ENCODE results near the gene RANGRF. TPM values are rescaled to one million over a fixed set of nuclear protein-coding genes. Genes with fewer than 3 reads are reported as not detected.

Gene RANGRF
- polyA plus RNA-seq, 10 donors: 17.3 to 23.4 (median 20.8) TPM

DNA sequence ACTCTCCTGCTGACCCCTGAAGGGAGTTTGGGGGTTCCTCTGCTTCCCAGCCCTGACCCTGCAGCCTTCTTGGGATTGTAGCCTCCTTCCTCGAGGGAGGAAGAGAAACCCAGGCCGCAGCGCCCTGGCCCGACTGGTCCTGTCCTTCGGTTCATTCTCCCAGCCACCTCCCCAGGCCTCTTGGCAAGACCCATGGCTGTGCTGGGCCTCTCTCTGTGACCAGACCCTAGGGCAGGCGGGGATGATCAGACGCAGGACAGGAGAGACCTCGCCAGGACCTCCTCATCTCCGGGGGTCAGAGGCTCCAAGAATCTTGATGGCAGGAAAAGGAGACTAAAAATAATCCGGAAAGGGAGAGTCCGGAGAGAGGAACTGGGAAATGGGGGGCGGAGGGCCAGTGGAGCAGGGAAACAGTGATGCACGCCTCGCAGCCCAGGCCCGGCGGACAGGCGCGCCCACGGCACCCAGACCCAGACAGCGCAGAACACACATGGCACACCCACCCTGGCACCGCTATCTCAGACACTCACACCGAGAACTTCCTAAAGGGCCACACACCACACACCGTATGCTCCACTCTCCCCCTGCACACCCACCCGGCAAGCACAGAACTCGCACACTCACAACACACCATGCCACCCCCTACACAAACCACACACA, 22.8 kb downstream of the RANGRF start:
- no peak for DNase-seq

DNA sequence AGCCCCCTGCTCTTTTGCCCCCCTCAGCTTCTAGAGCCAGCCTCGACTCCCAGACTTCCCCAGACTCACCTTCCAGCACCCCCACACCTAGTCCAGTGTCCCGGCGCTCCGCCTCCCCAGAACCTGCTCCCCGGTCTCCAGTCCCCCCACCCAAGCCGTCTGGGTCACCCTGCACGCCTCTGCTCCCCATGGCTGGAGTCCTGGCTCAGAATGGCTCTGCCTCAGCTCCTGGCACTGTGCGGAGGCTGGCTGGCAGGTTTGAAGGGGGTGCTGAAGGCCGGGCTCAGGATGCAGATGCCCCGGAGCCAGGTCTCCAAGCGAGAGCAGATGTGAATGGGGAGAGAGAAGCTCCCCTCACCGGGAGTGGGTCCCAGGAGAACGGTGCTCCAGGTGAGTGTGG, 23.8 kb downstream of the RANGRF start:
- no peak for DNase-seq

DNA sequence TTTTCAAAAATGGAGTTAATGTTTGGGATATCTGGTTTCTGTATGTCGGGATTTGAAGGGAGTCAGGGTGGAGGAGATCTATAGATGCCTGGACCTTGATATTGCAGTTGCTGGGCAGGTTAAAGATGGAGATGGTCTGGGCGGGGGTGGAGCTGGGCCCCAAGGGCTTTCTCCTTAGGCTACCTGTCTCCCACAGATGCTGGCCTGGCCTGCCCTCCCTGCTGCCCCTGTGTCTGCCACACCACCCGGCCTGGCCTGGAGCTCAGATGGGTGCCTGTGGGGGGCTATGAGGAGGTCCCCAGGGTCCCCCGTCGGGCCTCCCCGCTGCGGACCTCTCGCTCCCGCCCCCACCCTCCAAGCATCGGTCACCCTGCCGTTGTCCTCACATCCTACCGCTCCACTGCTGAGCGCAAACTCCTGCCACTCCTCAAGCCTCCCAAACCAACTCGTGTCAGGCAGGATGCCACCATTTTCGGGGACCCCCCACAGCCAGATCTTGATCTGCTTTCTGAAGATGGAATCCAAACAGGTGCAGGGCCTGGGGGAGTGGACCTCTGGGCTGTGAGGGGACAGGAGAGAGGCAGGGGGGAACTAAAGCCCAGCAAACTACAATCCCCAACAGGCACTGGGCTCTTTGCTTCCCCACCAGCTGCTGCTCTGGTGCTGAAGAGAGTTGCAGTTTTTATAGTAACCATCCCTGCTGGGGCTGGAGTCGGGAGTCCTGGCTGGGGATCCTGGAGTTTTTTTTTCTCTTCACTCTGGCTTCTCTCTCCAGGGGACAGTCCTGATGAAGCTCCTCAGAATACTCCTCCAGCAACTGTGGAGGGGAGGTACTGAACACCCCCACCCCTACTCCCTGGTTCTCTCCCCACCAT, 24.5 kb downstream of the RANGRF start:
- no peak for DNase-seq

DNA sequence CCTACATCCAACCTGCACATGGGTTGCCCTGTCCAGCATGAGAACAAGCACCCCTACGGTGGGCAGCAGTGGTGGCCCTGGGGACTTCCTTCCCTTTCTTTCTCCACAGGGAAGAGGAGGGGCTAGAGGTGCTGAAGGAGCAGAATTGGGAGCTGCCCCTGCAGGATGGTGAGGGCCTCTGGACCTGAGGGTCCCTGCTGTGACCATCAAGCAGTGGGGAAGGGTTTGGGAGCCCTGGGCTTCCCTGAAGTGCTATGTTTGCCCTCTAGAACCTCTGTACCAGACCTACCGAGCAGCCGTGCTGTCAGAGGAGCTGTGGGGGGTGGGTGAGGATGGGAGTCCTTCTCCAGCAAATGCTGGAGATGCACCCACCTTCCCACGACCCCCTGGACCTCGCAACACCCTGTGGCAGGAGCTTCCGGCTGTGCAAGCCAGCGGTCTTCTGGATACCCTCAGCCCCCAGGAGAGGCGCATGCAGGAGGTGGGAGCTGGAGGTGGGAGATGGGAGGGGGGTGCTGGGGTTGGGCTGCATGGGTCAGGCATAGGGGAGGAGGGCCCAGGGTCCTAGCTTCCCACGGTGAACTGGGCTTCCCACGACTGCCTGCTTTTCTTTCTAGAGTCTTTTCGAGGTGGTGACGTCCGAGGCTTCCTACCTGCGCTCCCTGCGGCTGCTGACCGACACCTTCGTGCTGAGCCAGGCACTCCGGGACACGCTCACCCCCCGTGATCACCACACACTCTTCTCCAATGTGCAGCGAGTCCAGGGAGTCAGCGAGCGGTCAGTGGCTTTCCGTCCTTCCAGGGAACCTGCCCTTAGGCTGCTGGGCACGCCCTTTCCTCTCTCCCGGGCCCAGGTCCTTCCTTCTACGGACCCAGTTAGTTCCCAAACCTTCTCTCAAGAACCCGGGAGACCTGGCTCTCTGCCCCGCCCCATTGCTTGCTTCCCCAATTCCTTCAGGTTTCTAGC, 26.6 kb downstream of the RANGRF start:
- DNase-seq: no peak

DNA sequence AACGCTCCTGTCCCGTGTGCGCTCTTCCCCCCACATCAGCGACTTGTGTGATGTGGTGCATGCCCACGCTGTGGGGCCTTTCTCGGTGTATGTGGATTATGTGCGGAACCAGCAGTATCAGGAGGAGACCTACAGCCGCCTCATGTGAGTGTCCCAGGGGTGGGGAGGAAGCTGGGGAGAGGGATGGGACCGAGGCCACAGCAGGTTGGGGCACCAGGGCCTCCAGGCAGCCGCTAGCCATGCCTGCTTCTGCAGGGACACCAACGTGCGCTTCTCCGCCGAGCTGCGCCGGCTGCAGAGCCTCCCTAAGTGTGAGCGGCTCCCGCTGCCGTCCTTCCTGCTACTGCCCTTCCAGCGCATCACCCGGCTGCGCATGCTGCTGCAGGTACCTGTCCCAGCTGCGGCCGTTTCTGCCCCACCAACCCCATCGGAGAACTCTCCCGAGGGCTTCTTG, 27.3 kb downstream of the RANGRF start:
- no peak for DNase-seq

DNA sequence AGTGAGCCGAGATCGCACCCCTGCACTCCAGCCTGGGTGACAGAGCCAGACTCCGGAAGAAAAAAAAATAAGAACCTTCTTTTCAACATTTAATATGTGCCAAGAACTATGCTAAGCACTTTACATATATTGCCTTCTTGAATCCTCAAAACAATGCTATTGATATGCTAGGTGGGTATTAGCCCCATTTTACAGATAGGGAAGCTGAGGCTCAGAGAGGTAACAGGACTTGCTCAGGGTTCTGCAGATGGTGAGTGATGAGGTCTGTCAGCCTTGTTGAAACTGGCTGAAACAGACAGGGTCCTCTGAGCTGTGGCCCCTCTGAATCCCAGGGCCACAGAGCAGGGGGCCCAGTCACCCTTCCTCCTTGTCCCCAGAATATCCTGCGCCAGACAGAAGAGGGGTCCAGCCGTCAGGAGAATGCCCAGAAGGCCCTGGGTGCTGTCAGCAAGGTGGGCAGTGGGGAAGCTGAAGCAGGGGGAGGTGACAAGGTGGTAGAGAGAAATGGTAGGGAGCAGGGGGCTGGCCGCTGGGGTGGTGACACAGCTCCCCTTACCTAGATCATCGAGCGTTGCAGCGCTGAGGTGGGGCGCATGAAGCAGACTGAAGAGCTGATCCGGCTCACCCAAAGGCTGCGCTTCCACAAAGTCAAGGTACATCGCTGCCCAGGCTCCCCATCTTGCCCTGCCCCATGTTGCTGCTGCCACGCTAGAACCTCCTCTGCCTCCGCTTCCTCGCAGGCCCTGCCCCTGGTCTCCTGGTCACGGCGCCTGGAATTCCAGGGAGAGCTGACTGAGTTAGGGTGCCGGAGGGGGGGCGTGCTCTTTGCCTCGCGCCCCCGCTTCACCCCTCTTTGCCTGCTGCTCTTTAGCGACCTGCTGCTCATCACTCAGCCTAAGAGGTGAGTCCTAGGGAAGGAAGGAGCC, 29.8 kb downstream of the RANGRF start:
- no peak for DNase-seq

DNA sequence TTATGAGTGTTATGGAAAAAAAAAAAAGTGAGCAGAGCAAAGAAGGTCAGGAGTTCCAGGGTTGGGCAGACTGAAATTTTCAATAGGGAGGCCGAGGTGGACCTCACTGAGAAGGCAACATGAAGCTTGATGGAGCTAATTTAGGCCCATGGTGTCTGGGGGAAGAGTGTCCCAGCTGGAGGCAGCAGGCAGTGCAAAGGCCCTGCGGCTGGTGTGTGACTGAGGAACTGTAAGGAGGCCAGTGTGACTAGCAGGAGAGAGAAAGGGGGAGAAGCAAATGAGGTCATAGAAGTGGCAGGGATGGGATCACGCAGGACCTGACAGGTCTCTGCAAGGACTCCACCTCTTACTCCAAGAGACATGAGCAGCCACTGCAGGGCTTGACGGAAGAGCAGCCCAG, 31.8 kb downstream of the RANGRF start:
- no peak for DNase-seq

DNA sequence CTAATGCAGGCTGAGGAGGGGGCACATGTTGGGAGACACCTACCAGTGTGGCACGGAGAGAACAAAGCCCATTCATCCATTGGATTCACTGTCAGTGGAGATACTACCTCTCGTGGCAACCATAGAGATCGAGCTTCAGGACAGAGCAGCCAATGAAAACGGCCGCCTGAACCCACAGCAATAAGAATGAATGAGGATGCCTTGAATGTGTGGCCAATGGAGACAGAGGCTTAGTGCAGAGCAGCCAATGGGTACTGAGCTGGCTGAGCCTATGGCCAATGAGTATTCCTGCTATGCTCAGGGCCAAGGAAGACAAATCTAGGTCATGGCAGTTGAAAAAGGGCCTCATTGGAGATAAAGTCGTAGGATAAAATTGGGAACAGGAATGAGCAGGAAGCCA, 32.5 kb downstream of the RANGRF start:
- no peak for DNase-seq

DNA sequence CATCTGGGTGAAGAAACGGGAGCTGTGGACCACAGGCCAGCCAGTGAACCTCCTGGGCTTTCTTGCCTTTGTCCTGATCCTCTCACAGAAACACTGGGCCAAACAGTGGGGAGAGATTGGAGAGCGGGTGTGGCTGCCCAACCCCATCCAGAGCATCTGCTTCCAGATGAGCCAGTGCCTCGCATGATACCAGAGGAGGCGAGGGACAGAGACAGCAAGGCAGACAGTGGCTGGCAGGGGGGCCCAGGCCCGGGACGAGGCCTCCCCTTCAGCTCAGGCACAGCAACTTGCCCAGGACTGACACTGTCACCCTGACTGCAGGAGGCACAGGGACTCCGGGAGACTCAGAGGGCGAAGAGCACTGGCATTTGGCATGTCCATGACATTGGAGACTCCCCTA, 33.6 kb downstream of the RANGRF start:
- no peak for DNase-seq

DNA sequence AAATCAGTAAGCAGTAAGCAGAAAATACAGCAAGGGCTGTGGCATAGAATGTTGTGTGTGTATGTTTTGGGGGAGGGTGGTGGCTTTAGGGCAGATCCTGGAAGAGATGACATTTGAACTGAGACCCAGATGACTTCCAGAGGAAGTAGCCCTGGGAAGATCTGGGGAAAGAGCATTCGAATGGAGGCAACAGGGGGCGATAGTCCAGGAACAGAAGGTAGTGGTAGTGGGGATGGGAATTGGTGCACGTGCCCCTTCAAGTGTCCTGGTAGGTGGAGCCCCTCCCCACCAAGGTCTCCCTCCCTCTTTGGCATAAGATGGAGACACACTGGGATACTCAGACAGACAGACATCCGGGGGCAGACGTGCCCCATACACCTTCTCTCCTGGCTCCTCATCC, 35.7 kb downstream of the RANGRF start:
- no peak for DNase-seq

DNA sequence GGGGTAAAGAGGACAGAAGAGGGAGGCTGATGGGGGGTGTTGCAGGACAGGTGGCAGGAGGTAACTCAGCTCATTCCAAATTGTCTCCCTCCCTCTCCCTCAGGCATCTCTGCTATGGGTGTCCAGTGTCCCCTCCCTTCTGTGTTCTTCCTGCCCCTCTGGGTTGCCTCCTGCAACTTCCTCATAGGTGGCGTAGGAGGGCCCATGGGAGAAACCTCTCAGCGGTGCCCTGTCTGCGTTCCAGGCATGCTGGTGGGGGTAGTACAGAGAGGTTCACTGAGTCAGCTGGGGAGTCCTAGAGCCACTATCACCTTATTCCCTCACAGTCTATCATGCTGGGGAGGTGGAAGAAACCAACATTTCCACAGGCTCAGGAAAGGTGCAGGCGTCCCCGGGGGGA, 36.5 kb downstream of the RANGRF start:
- no peak for DNase-seq

DNA sequence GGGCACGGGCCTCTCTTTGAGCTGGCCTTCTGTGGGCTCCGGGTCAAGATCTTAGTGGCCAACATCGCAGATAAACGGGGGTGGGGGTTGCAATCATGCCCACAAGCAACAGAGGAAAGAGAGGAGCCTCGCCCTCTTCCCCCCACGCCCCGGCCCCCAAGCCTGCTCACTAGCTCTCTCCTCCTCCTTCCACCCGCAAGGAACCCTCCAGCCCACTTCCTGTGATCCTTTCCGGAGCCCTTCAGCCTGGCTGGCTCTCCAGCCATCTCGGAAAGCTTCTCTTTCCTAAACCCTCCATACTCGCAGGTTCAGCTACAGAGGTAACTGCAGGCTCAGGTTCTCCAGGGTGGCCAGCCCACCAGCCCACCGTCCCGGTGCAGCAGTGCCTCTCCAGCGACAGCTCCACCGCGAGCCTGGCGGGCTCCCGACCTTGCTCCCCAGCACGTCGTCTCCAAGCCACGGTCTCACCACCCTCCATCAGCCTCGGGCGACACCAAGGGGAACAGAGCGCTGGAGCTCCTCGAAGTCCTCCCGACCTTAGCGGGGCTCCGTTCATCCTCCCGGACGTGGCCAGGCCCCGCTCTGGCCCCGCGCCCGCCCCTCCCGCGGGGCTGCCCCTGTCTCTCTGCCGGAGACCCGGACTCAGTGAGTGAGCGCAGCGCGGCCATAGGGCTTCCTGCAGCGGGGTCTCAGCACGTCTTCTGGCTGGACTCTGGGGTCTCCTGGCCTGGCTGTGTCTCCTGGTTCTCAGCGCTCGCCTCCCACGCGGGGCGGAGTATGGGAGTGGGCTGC, 38.2 kb downstream of the RANGRF start:
- peak; percentile 24 to 89 (median 66) for DNase-seq

DNA sequence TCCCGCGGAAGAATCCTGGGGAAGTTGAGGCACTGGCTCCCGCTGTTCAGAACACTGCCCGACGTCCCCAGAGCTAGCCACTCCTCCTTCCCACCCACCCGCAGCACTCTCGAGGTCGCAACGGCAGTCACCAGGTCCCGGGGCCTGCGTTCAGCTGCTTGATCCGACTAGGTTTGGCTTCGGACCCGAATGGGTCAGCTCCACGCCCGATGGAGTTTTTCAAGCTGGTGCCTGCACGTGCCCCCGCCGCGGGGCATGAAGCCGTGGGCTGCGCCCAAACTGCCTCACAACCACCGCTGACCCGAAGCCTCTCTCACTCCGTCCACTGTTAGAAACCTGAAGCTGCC, 38.8 kb downstream of the RANGRF start:
- DNase-seq: no peak

DNA sequence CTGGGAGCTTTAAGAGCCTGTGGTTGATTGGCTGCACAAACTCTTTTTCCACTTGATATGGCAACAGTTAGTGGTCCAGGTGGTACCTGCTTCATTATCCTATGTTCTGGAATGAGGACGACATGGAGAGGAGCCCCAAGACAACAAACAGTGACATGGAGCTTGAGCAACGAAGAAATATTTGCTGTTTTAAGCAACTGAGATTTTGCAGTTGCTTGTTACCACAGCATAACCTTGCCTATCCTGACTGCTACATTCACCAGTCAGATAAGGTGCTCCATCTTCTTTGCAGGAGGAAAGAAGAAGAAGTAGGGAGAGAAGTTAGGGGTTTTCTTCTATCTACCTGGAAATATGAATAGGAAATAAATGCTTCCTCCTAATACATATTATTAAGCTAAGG, 43.7 kb downstream of the RANGRF start:
- no peak for DNase-seq

DNA sequence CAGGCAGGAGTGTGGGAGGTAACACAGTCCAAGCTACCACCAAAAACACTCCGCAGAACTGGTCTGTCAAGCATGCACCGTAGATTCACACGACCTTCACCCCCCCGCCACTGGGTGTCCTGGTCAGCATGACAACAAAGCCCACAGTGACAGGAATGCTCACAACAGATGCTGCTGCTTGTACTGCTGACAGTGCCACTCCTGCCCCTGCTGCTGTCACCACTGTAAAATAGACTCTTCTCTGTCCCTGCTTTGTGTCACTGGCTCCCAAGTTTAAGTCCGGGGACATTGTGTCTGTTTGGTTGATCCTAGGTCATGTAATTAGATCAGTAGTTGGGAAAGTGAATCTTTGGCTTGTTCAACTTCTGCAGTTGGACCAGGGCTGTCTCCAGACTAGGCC, 44.2 kb downstream of the RANGRF start:
- no peak for DNase-seq

DNA sequence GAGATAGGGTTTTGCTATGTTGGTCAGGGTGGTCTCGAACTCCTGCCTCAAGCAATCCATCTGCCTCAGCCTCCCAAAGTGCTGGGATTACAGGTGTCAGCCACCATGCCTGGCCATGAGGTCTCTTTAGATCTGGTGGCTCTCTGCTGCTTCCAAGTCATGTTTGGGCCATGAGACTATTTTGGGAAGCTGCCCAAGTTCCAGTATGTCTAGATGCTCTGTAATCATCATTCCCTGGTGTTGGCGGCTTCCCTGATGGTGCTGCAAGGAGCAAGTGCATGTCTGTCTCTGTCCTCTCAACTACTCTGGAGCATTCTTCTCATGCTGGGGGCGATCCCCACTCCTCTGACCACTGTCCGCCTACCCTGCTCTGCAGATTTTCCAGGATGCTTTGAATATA, 44.8 kb downstream of the RANGRF start:
- no peak for DNase-seq

DNA sequence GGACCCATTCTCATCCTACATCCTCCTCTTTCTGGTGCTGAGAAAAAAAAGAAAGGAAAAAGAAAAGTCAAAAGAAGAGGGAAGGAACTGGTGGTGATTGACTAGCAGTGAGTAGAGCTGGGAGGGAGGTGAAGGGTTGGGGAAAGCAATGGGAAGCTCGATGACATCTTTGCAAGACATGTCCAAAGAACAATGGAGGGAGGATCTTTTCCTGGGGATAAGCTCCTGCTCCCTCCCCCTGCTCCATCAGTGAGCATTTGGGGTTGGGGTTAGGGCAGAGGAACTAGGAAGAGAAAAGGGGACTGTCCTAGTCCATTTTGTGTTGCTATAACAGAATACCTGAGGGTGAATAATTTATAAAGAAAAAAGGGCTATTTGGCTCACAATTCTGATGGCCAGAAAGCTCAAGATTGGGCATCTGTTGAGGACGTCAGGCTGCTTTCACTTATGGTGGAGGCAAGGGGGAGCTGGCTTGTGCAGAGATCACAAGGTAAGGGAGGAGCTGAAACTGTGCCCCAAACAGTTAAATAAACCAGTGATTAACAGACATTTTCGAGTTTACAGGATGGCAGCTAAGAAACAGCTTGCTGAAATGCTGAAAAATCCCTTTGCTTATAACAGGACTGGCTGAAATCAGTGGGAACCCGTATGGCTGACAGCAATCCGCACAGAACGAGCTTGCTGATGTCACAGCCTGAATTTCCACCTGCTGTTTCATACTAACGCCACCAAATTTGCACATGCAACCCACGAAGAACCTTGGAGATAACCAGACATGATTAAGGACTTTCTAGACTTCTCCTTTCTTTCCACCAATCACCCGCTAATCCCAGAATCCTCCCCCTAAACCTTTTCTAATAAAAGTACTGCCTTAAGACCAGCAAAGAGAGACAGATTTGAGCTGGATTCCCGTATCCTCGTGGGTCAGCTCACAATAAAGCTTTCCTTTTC, 49.6 kb downstream of the RANGRF start:
- DNase-seq: no peak

DNA sequence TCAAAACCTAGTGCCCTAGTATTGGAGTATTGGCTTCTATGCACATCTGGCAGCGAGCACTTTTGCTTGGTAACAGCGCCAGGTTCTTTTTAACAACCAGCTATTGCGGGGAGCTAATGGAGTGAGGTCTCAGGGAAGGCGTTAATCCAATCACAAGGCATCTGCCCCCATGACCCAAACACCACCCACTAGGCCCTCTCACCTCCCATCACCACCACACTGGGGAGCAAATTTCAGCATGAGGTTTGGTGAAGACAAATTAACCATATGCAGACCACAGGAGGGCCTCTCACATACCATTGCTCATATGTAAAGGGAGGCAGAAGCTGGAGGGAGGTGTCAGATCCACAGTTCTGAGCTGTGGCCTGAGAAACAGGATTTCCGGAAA, 50.3 kb downstream of the RANGRF start:
- no peak for DNase-seq

DNA sequence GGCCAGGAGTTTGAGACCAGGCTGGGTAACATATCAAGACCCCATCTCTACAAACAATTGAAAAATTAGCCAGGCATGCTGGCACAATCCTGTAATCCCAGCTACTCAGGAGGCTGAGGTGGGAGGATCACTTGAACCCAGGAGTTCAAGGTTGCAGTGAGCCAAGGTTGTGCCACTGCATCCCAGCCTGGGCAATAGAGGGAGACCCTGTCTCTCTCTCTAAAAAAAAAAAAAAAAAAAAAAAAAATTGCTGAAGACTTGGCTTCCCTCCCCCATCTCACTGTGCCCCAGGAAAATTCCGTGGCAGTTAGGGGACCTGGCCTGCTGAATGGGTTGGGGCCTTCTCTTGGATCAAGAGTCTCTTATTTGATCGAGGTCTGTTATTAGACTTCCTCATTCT, 51.1 kb downstream of the RANGRF start, which contains the start of gene ODF4:
TSS of gene ODF4 (plus strand) at position 301 of the 400 bp plus-strand sequence. CDS start 212 bp downstream, outside the sequence.
- no peak for DNase-seq

Measured in muscle of back (tissue), 11 donors.